Activated CD4-positive, alpha-beta T cell treated with anti-CD3 and anti-CD28 coated beads, Interleukin-2, amount 10 ng/mL, durations not matched to agents 7 days and 5 days (primary cell): ENCODE measurements around the gene ZNF418. TPM values are rescaled to one million over a fixed set of nuclear protein-coding genes. Genes with fewer than 3 reads are reported as not detected.

Experiments used
- CTCF ChIA-PET: fragments of 350-600 bp; sonication (Branson Sonifier 250); formaldehyde crosslinking; loops from one replicate; lab custom pipeline; 2021; ENCODE audit warnings: antibody characterized with exemption; lab: Charles Lee
- POLR2A ChIA-PET: fragments of 350-600 bp; sonication (Branson Sonifier 250); formaldehyde crosslinking; loops from one replicate; lab custom pipeline; 2021; ENCODE audit warnings: antibody characterized with exemption; lab: Charles Lee
- DNase-seq: peaks from one replicate; pipeline ENCODE4 v3.0.0-alpha.2; 2020
- H3K27ac Mint-ChIP-seq: one replicate; pipeline ENCODE4 v1.8.0; 2021; ENCODE audit warnings: mild to moderate bottlenecking, moderate library complexity, mixed read lengths
- H3K27me3 Mint-ChIP-seq: one replicate; pipeline ENCODE4 v1.8.0; 2021; ENCODE audit warnings: mixed read lengths
- H3K36me3 Mint-ChIP-seq: one replicate; pipeline ENCODE4 v1.8.0; 2021; ENCODE audit warnings: low read depth, mixed read lengths
- H3K4me1 Mint-ChIP-seq: one replicate; pipeline ENCODE4 v1.8.0; 2021; ENCODE audit warnings: mixed read lengths
- H3K4me3 Mint-ChIP-seq: one replicate; pipeline ENCODE4 v1.8.0; 2021; ENCODE audit warnings: mild to moderate bottlenecking, moderate library complexity, mixed read lengths
- H3K9me3 Mint-ChIP-seq: one replicate; pipeline ENCODE4 v1.8.0; 2021; ENCODE audit warnings: mixed read lengths
- total RNA-seq, 2 experiments: library from RNA; stranded (reverse); gene quantifications; one replicate each; pipeline ENCODE4 v1.2.3, GENCODE V29; 2021

The ZNF418 gene
- total RNA-seq: 1 to 10 TPM; 7.2 to 7.9 TPM

- Mint-ChIP-seq H3K4me3 (peak within 1 kb of the TSS; percentile 84), H3K27ac (peak within 1 kb of the TSS; percentile 93), H3K36me3 (peaks cover 67% of the 10 kb centered on the region), H3K27me3 (no peaks in the 10 kb centered on the region), H3K9me3 (peaks cover 51% of the 10 kb centered on the region), H3K4me1 (peaks cover 13% of the 10 kb centered on the region)
- POLR2A ChIA-PET: no interaction called here
- CTCF ChIA-PET: no interaction called here
- DNase-seq: peak; percentile 68
These were observed at the start of gene ZNF418 for GRCh38 chr19:57934820-57935665. Gene ZNF418 (minus strand): TSS chr19:57935402. CDS start chr19:57933822, 1,580 bp downstream.

GRCh38 chr19:57978586-57979289 is 43.5 kb upstream of the ZNF418 start:
- Mint-ChIP-seq H3K4me1 (no peaks in the 10 kb centered on the region), H3K27ac (no peak overlapping the region), H3K36me3 (peaks cover 81% of the 10 kb centered on the region), H3K9me3 (peaks cover 87% of the 10 kb centered on the region), H3K4me3 (no peak overlapping the region), H3K27me3 (no peaks in the 10 kb centered on the region)
- DNase-seq: no peak
- CTCF ChIA-PET: no interaction called here
- POLR2A ChIA-PET: no interaction called here

- no peak for DNase-seq
- Mint-ChIP-seq H3K27me3 (no peaks in the 10 kb centered on the region), H3K27ac (no peak within 1 kb of the TSS), H3K36me3 (peaks cover 42% of the 10 kb centered on the region), H3K4me3 (no peak within 1 kb of the TSS), H3K9me3 (peaks cover 68% of the 10 kb centered on the region), H3K4me1 (no peaks in the 10 kb centered on the region)
- CTCF ChIA-PET: no interaction called here
- POLR2A ChIA-PET: no interaction called here
These were observed 39.2 kb upstream of the ZNF418 start, which contains the start of gene C19orf18 for GRCh38 chr19:57974434-57974833. Gene C19orf18 (minus strand): TSS chr19:57974534. CDS start chr19:57974432, 102 bp downstream.

GRCh38 chr19:57964761-57965160 is 29.6 kb upstream of the ZNF418 start:
- ChIA-PET CTCF (no interaction called here), POLR2A (interaction anchor here (0.6 kb wide), 1 partner anchor 1584 kb away, joined by 3 read pairs; no protein-coding TSS in a partner anchor)
- no peak for DNase-seq
- Mint-ChIP-seq H3K9me3 (peaks cover 34% of the 10 kb centered on the region), H3K27me3 (no peaks in the 10 kb centered on the region), H3K27ac (no peak overlapping the region), H3K4me3 (no peak overlapping the region), H3K36me3 (peaks cover 11% of the 10 kb centered on the region), H3K4me1 (no peaks in the 10 kb centered on the region)

- H3K9me3 Mint-ChIP-seq: peaks cover 27% of the 10 kb centered on the region
- H3K4me3 Mint-ChIP-seq: no peak overlapping the region
- POLR2A ChIA-PET: no interaction called here
- H3K4me1 Mint-ChIP-seq: no peaks in the 10 kb centered on the region
- CTCF ChIA-PET: interaction anchor here (0.7 kb wide), 1 partner anchor 485 kb away, joined by 3 read pairs; no protein-coding TSS in a partner anchor
- H3K27me3 Mint-ChIP-seq: no peaks in the 10 kb centered on the region
- no peak overlapping the region for H3K27ac Mint-ChIP-seq
- DNase-seq: no peak
- peaks cover 8% of the 10 kb centered on the region for H3K36me3 Mint-ChIP-seq
These were observed 26.6 kb upstream of the ZNF418 start for GRCh38 chr19:57961785-57962184.

- Mint-ChIP-seq H3K27ac (no peak overlapping the region), H3K9me3 (peaks cover 40% of the 10 kb centered on the region), H3K27me3 (no peaks in the 10 kb centered on the region), H3K4me3 (no peak overlapping the region), H3K36me3 (peaks cover 8% of the 10 kb centered on the region), H3K4me1 (no peaks in the 10 kb centered on the region)
- ChIA-PET POLR2A (no interaction called here), CTCF (no interaction called here)
- no peak for DNase-seq
These were observed 19.8 kb upstream of the ZNF418 start for GRCh38 chr19:57954996-57955395.

GRCh38 chr19:57949702-57950101 is 14.5 kb upstream of the ZNF418 start:
- POLR2A ChIA-PET: no interaction called here
- DNase-seq: no peak
- Mint-ChIP-seq H3K36me3 (peaks cover 30% of the 10 kb centered on the region), H3K4me1 (peaks cover 17% of the 10 kb centered on the region), H3K27ac (no peak overlapping the region), H3K4me3 (no peak overlapping the region), H3K27me3 (no peaks in the 10 kb centered on the region), H3K9me3 (peaks cover 40% of the 10 kb centered on the region)
- CTCF ChIA-PET: no interaction called here

GRCh38 chr19:57949296-57949695 is 14.1 kb upstream of the ZNF418 start:
- H3K36me3 Mint-ChIP-seq: peaks cover 34% of the 10 kb centered on the region
- H3K27me3 Mint-ChIP-seq: no peaks in the 10 kb centered on the region
- H3K4me3 Mint-ChIP-seq: no peak overlapping the region
- POLR2A ChIA-PET: no interaction called here
- H3K9me3 Mint-ChIP-seq: peaks cover 36% of the 10 kb centered on the region
- CTCF ChIA-PET: no interaction called here
- H3K27ac Mint-ChIP-seq: no peak overlapping the region
- DNase-seq: no peak
- peaks cover 17% of the 10 kb centered on the region for H3K4me1 Mint-ChIP-seq

GRCh38 chr19:57947419-57948134 is 12.4 kb upstream of the ZNF418 start, which contains the start of gene ZNF256:
Gene ZNF256 (minus strand): TSS chr19:57947706. CDS start chr19:57947474, 232 bp downstream.
- CTCF ChIA-PET: no interaction called here
- Mint-ChIP-seq H3K9me3 (peaks cover 40% of the 10 kb centered on the region), H3K4me1 (peaks cover 17% of the 10 kb centered on the region), H3K36me3 (peaks cover 51% of the 10 kb centered on the region), H3K27ac (peak within 1 kb of the TSS; percentile 94), H3K27me3 (no peaks in the 10 kb centered on the region), H3K4me3 (peak within 1 kb of the TSS; percentile 94)
- POLR2A ChIA-PET: no interaction called here
- DNase-seq: peak; percentile 93

GRCh38 chr19:57947088-57947418 is 11.9 kb upstream of the ZNF418 start:
- ChIA-PET POLR2A (no interaction called here), CTCF (no interaction called here)
- peak overlapping the region; percentile 94 for H3K27ac Mint-ChIP-seq

GRCh38 chr19:57946316-57946715 is 11.1 kb upstream of the ZNF418 start:
- ChIA-PET CTCF (no interaction called here), POLR2A (no interaction called here)
- H3K27ac Mint-ChIP-seq: peak overlapping the region; percentile 20
- H3K4me3 Mint-ChIP-seq: peak overlapping the region; percentile 94
- H3K4me1 Mint-ChIP-seq: peaks cover 17% of the 10 kb centered on the region
- H3K36me3 Mint-ChIP-seq: peaks cover 64% of the 10 kb centered on the region
- no peak for DNase-seq
- no peaks in the 10 kb centered on the region for H3K27me3 Mint-ChIP-seq
- peaks cover 46% of the 10 kb centered on the region for H3K9me3 Mint-ChIP-seq

More at GRCh38 chr19:57947088-57947418, 11.9 kb upstream of the ZNF418 start:
- Mint-ChIP-seq H3K9me3 (peaks cover 45% of the 10 kb centered on the region), H3K4me3 (peak overlapping the region; percentile 94), H3K4me1 (peaks cover 17% of the 10 kb centered on the region), H3K36me3 (peaks cover 57% of the 10 kb centered on the region), H3K27me3 (no peaks in the 10 kb centered on the region)
- no peak for DNase-seq

- POLR2A ChIA-PET: no interaction called here
- Mint-ChIP-seq H3K4me3 (no peak overlapping the region), H3K27ac (no peak overlapping the region), H3K36me3 (peaks cover 85% of the 10 kb centered on the region), H3K27me3 (no peaks in the 10 kb centered on the region), H3K9me3 (peaks cover 60% of the 10 kb centered on the region), H3K4me1 (peaks cover 11% of the 10 kb centered on the region)
- DNase-seq: no peak
- CTCF ChIA-PET: no interaction called here
These were observed 6.4 kb upstream of the ZNF418 start for GRCh38 chr19:57941593-57941992.
